H4 (cell line): Measurements from ENCODE around the gene ME2. TPM values are rescaled to one million over a fixed set of nuclear protein-coding genes. Genes with fewer than 3 reads are reported as not detected.
"Not testable (repeated sequence)": the region's sequence is repeated elsewhere in the genome, so short reads cannot be mapped to it uniquely, and the experiment has no call there.

Experiments used
- DNase-seq: peaks from one replicate; pipeline ENCODE4 v3.0.0-alpha.2; 2015; ENCODE audit warnings: low spot score
- total RNA-seq: library from RNA; depleted of rRNA; stranded (reverse); fragments of >200 nt; shearing (Covaris generic); gene quantifications from 2 replicates; pipeline ENCODE4 v1.2.3, GENCODE V29; 2014

ME2 gene
- total RNA-seq, 1 experiment from 2014 or later, result 46.2 TPM

DNA sequence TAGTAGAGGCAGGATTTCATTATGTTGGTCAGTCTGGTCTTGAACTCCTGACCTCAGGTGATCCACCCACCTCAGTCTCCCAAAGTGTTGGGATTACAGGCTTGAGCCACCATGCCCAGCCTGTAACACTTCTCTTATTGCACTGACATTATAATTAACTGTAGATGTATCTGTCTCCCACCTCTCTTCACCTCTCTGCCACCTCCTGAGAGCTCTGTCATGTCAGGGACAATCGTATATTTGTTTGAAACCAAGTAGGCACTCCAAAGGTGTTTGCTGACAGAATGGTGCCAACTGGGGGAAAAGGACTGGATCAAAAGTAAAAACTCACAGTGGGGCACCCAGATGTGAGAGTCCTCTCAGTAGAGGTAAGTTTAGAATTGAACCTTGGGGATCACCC lies 17.3 kb upstream of the ME2 start:
- no peak for DNase-seq

DNA sequence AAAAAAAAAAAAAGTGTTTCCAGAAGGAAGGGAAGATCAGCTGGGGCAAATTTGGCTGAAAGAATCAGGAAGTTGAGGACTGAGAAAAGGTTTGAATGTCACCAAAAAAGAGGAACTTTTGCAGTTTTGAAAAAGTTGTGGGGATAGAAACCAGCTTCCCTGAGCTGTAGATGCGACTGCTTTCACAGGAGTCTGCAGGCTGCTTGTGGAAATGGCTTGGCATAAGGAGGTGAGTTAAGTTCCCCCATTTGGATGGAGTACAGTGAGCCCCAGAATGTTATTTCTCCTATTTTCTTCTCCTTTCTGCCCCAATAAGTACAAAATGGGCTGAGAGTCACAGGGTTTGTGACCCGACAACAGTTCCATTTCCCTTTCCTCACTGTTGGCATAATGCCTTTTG lies 16.5 kb upstream of the ME2 start:
- DNase-seq, result no peak

DNA sequence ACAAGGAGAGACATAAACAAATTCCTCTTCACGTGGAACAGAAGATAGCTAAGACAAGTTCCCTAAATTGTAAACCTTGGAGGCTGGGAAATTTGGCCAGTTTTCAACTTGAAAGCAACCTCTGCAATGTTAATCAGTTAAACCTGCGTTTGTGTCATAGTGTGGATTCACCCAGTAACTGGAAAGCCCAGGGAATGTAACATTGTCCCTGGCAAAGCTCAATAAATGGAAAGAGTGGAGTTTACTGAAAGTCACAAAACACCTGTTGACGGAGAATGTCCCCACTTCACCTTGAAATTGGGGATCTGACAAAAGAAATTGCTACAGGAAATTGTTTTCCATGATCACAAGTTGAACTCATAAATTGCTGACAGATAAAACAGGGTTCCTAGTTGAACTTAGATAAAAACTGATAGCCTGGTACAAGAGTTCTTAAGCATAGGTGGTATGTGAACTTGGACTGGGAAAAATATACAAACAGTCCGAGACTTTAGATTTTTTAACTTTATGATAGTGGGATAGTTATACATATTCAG lies 15.0 kb upstream of the ME2 start:
- no peak for DNase-seq

DNA sequence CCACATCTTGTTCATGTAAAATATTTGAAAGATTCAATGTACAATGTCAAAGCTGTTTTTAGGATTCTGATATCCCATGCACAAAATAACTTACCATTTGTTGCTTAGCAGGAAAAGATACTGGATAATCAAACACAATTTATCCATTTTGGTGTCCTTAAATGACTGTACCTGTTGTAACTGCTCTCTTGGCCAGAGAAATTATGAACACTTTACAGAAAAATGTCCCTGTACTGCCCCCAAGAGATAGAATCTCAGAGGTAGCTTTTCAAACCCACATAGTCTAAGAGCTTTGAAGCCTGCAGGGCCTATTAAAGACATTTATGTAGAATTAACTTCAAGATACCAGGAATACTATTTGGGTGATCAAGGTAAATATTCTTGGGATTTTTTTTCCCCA lies 12.2 kb upstream of the ME2 start:
- DNase-seq, result no peak

DNA sequence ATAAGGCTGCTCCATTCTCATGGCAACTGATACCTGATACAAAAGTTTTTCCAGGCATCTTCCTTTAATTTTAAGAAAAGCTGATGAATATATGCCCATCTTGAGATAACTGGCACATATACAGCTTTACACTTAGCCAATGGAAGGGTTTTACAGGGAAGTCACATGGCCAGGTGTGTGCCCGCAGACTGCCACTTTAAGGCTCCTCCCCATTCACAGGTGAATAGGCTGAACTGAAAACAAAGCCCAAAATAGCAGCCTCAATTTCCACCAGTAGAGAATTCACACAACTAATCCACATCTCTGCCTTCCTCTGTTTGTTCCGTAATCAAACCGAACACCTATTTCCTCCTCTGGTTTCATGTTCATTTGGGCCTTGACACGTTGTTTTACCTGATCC lies 9.8 kb upstream of the ME2 start:
- DNase-seq, result no peak

DNA sequence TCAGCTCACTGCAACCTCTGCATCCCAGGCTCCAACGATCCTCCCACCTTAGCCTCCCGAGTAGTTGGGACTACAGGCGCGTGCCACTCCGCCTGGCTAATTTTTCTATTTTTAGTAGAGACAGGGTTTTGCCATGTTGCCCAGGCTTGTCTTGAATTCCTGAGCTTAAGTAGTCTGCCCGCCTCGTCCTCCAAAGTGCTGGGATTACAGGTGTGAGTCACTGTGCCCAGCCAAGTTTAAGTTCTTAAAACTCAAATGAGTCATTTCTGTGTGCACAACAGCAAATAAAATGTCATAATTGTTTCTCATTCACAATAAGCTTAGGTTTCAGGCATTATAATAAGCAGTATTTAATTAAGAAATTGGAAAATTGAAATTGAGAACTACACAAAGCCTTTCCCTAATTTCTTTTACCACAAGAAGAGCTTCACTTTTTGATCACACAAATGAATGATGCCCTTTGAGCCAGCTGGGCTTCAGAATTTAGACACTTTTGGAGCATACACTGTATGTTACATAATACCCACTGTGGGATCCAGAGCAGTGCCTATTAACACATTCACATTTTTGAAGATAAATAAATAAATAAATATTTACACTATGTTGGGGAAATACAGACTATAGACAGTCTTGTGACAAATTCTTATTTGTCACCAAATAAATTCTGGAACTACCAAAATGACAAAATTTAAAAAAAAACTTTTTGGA lies 8.6 kb upstream of the ME2 start:
- peak; percentile 77 for DNase-seq

DNA sequence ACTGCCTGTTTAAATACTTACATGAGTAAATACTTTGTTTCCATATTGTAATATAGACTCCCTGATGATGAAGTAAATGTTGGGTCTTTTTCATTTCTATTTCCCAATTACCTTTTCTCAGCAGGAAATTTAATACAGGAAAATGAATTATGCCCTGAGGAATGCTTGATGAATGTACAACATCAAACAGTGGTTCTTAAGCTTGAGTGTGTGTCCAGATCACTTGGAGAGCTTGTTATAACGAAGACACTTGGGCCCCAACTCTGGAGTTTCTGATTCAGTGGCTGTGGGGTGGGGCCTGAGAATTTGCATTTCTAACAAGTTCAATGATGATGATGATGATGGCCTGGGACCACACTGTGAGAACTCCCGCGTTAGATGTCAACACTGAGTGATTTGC lies 7.1 kb upstream of the ME2 start:
- DNase-seq, result no peak

DNA sequence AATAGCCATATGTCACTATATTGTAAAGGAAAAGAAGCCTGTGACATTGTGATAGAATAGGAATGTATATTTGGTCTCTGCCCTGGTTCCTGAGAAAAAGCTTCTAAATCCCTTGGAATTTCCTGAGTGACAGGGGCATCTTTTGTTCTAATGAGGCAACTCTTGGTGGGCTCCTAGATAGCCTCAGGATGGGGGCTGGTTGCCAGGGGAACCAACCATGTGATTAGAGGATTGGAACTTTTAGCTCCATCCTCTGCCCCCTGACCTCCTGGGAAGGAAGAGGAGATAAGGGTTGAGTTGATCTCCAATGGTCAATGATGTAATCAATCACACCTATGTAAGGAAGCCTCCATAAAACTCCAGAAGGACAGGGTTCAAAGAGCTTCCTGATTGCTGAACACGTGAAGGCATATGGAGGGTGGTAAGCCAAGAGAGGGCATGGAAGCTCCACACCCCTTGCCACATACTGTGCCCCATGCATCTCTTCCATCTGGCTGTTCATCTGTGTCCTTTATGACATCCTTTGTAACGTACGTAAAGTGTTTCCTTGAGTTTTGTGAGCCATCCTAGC lies 2.9 kb upstream of the ME2 start:
- DNase-seq, result no peak

DNA sequence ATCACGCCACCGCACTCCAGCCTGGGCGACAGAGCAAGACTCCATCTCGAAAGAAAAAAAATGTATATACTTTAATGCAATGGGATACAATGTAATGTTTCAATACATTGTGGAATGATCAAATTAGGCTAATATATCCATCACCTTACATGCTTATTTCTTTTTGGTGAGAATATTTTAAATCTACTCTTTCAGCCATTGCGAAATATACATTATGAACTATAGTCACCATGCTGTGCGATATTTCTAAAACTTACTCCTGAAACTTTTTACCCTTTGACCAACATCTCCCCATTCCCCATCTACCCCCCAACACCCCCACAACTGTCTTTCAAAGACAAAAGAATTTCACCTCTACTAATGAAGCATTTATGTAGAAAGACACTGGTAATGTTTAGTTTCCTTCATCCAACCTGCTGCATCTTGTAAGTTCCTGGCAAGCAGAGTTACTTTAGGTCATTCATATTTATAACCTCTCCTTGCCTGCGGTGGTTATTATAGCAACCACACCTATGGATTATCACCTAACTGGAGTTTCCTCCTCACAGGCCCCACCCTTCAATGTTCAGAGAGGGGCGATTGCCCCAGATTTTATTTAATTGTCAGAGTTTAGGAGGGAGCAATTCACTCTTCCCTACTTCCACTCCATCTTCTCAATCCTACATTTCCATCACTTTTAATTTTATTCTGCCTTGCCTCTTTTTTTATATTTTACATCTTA lies 1.2 kb upstream of the ME2 start:
- DNase-seq, result no peak

DNA sequence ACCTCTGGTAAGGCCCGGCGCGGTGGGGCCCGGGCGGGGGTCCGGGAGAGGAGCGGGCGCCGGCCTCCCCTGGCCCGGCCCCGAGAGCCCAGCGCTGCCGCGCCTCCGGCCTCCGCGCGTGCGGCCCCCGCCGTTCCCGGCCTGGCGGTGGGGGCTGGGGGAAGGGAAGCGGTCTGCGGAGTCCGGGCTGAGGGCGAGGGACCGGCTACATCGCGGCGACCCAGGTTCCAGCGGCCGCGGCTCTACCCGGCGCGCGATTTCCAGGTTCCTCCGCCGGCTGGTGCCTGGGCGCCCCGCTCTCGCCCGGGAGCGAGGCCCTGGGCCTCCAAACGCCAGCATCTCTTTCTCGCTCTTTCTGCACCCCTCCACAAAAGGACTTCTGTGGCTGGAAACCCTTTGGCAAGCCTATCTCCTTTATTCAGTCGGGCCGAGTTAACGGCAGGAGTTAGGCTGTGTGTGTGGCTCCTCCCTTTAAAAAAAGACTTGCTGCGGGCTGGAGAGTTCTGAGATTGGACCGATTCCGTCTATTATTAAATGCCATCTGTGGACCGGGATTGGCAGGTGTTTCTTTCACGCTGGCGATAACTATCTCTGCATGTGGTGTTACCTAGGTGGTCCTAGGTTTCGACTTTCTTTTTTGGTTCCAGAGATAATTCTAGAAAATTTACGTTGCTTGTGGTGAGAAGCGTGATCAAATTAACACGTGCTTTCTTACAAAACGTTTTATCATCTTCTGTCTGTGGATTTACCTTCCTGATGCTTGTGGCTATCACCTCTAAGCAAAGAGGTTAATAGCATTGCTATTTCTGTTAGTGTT lies 592 bp downstream of the ME2 start:
- peak; percentile 23 for DNase-seq

DNA sequence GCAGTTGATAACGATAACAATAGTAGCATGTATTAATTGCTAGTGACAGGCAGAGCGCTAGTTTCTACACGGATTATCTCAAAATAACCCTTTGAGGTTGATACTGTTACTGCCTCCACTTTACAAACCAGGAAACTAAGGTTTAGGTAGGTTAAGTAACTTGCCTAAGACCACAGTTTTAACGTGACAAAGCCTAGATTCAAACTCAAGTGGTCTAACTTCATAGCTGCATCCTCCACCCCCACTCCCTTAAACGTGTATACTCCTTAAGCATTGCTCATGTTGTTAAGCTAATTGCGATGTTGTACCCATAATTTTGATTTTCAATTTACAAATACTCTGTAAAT lies 1.2 kb downstream of the ME2 start:
- no peak for DNase-seq

DNA sequence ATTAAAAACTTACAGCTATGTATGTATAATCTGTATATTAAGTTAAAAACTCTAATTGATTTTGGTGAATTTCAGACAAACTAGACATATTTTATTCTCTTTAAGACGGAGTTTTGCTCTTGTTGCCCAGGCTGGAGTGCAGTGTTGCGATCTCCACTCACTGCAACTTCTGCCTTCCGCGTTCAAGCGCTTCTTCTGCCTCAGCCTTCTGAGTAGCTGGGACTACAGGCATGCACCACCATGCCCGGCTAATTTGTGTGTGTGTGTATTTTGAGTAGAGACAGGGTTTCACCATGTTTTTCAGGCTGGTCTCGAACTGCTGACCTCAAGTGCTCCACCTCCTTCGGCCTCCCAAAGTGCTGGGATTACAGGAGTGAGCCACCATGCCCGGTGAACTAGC lies 2.0 kb downstream of the ME2 start:
- DNase-seq, result not testable (repeated sequence)

DNA sequence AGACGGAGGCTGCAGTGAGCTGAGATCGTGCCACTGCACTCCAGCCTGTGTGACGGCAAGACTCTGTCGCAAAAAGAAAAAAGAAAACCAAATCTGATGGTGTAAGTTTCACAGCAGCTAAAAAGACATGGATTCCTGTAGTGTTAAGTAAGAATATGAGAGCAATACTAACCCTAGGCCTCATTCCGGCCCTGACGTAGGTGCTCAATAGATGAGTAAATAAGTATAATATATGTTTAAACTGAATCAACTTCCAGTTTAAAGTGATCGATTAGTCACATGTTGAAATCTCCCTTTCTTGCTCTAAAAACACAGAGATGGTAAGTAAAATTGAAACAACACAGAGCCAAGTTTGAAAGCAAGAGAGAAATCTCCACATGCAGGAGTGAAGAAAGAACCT lies 8.0 kb downstream of the ME2 start:
- DNase-seq, result no peak

DNA sequence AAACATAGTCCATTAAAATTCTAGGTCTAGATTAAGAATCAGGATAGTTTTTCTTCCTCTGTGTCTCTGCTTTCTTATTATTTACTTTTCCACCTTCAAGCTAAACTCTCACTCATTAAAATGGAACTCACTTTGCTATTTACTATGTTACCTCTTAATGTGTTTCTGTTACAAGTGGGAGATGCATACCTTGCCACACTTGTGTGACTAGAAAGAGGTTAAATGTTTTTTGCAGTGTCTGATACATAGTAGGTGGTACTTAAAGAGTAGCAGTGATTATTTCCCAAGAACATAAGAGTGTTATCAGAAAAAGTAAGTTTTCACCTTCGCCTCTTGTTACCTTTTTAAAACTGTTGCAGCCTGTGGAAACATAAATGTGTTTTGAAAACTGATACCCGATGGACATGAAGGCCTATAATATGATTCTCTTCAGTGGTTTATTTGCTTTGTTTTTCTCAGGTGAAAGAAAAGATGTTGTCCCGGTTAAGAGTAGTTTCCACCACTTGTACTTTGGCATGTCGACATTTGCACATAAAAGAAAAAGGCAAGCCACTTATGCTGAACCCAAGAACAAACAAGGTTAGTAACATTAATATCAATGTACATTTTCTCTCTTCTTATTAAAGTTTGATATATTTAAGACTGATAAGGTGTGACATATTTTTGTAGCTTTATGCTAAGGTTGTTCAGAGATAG lies 16.6 kb downstream of the ME2 start:
- DNase-seq, result no peak

DNA sequence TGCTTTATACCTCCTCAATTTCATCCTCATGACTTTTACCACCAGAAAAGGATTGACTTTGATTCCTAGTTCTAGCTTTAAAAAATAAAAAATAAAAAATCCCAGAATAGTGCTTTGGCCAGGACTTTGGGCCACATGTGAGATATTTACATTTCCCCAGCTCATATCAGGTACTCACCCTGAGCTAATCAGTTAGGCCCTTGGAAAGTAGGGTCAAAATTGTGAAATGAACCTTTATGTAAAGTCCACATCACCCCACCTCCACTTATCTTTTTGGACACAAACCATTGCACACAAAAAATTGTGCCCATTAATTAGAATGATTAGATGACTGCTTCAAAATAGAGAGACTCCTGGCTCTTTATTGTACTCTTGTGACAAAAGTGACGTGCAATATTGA lies 17.2 kb downstream of the ME2 start:
- no peak for DNase-seq

DNA sequence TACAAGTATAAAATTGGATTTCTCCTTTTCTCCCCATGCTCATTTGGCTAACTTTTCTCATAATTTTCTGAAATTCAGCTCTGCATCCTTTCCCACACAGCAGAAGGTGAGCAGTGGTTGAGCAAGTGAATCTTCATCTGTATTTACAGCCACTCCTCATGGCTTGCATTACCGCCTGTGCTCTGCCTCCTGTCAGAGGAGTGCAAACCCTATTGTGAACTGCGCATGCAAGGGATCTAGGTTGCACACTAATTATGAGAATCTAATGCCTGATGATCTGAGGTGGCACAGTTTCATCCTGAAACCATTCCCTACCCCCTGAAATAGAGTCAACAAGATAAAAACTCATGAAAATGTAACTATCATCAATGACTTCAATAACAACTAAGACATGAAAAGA lies 20.0 kb downstream of the ME2 start:
- DNase-seq, result no peak

DNA sequence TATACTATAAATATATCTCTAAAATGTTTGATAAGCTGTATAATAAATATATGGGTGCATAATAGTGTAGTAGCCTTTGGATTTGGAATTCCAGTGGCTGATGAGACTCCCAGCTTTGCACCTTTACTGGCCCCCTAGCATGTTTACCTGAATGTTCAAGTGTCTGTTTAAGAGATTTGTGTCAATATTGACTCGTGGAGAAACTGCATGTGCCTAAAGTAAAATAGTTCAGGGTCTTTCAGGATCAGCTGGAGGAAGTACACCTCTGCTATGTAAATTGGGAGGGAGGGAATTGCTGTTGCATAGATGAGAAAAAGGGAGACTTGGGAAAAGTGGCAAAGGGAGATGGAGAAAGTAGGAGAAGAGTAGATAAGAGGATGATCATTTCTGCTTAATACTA lies 23.9 kb downstream of the ME2 start:
- no peak for DNase-seq

DNA sequence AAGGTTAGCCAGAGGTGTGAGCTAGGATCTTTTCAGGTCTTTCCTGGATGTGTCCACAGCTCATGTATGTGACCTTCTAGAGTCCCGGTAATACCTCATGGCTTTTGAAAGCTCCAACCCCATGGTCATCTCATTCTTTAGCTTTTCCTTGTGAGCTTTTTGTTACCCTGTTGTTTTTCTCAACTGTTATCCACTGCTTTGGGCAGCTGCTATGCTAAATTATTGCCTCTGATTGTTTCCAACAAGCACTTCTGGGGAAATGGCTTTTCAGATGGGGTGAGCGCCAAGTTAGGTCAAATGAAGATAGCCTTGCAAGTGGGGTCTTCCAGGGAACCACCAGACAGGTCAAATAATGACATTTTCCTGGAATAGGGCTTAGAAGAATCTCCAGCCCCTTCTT lies 27.9 kb downstream of the ME2 start:
- DNase-seq, result no peak

DNA sequence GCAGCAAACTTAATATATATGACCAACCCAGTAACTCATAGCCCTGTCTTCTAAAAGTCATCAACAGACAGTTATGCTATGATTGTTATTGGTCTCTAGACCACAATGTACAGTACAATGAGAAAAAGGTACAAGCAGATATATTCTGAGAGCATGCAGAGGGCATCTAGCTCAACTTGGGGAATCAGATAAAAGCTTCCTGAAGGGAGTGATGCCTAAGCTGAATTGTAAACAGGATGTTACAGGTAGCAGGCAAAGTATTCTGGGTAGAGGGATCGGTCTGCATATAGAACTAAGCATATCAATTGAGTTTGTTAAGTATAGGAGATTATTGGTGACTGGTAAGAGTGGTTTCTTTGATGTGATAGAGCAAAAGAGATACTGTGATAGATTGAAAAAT lies 30.3 kb downstream of the ME2 start:
- DNase-seq, result no peak

DNA sequence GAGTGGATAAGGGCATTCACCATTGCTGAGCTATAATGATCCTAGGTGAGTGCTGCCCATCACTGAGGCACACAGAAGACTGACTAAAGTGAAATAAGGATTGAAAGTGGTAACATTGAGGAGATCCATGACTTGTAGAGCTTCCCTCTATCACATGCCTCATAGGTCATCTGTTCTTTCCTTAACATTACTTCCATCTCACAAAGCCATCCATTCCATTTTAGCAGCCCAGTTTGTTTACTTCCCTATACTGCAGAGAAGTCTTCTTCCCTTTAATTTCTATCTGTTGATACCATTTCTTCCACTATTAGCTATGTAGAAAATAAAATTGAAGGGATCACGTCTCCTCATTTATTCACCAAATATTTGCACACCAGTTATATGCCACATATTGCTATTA lies 32.1 kb downstream of the ME2 start:
- DNase-seq, result no peak

DNA sequence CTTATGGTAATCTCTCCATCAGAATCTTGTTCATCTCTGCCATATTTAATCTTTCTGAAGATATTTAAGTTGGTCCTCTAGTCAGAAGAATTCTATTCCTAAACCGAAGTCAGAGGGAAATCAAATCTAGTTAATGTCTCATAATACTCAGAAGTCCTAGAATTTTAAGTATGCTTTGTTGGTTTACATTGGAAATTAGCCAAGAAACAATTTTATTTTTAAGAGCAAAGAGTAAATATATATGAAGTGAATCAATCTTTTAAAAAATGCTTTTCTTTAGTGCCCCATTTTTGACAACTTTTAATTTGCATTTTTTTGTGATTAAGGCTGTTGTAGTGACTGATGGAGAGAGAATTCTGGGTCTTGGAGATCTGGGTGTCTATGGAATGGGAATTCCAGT lies 38.1 kb downstream of the ME2 start:
- DNase-seq, result no peak

DNA sequence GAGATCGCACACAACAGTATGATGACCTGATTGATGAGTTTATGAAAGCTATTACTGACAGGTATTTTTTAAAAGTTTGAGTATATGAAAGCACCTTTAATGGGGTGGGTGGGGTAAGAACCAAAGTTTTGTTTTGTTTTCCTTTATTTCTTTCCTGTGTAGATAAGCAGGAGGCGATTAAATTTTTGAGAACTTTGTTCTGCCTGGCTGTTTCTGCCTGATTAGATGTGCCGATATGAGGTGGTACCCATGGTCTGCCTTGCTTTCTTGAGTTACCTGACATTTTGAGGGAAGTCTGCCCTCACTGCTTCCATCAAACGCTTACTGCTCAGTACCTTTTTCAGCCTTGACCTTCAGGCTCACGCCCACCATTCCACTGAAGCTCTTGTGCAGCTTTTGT lies 39.2 kb downstream of the ME2 start:
- no peak for DNase-seq
